ENCODE data around the gene PROZ. TPM values are rescaled to one million over a fixed set of nuclear protein-coding genes. Genes with fewer than 3 reads are reported as not detected.

Gene PROZ
- total RNA-seq, 5 donors from 2014 or later (not counting 1 experiment from before 2014, with no cell fraction given) = not detected

DNA sequence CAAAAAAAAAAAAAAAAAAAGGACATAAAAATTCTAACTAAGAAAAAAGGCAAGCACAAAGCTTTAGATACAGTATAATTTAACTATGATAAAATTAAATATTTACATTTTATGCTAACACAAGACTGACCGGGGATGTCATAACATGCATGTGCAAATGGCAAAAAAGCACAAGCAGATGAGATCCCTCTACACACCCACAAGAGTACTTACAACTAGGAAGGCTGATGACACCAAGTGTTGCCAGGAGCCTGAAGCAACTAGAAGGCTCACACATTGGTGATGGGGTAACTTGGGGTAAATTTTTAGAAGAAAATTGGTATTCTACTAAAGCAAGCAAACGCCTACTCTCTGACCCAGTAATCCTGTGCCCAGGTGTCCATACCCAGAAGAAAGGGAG, 43.4 kb downstream of the PROZ start:
- Mint-ChIP-seq H3K36me3 (peaks cover 44% of the 10 kb centered on the region), H3K27ac (no peak overlapping the region), H3K9me3 (no peaks in the 10 kb centered on the region), H3K27me3 (no peaks in the 10 kb centered on the region), H3K4me3 (no peak overlapping the region), H3K4me1 (peaks cover 47 to 52% (median 50%) of the 10 kb centered on the region in 3 donors)
- CTCF ChIA-PET = no interaction called here
- H3K27me3 ChIP-seq (replicated peaks in 1 of 2; ENCODE audit: control insufficient read depth in 2 of 2, extremely low read depth in 1 of 2, insufficient read depth in 2 of 2, low read length in 1 of 2) = no peaks in the 10 kb centered on the region
- no CpG with 5 or more reads among the region's 2 CpGs for WGBS (ENCODE audit: insufficient coverage)
- DNase-seq (no peak), ATAC-seq (replicated peaks in 1 of 4) (no peak)
- H3K4me1 ChIP-seq (ENCODE audit: control insufficient read depth in 1 of 2, extremely low read depth in 1 of 2, insufficient read depth in 2 of 2, low read length in 2 of 2) = peaks cover 14 to 26% of the 10 kb centered on the region in 2 experiments
- POLR2A ChIA-PET = no interaction called here
- H3K27ac ChIP-seq (ENCODE audit: low read length) = no peak overlapping the region
- H3K36me3 ChIP-seq (ENCODE audit: control insufficient read depth in 2 of 2, extremely low read depth in 1 of 2, insufficient read depth in 1 of 2, low read length in 1 of 2) = peaks cover 5 to 67% of the 10 kb centered on the region in 2 donors
- H3K4me3 ChIP-seq (ENCODE audit: control insufficient read depth in 1 of 2, extremely low read depth in 1 of 2, low read length in 1 of 2) = no peak overlapping the region
- H3K9me3 ChIP-seq = no peaks in the 10 kb centered on the region

DNA sequence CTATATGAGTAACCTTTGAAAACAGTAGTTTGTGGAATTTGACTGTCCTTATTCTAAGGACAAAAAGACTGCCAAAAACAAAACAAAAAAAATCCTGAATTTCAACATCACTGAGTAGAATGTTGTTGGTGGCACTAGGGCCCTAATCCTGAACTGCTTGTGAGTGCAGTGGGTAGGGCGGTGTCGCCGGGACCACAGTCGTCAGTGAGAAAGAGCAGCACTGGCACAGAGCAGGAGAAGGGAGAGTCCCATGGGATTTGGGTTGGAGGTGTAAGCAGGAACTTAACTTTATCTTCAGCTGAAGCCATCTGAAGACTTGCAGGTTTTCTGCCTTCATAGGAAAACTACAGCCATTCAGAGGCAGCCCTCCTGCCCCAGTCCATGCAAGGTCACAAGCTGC, 44.5 kb downstream of the PROZ start:
- no peaks in the 10 kb centered on the region for H3K9me3 ChIP-seq
- H3K4me1 ChIP-seq (ENCODE audit: control insufficient read depth in 1 of 2, extremely low read depth in 1 of 2, insufficient read depth in 2 of 2, low read length in 2 of 2) = peaks cover 21 to 32% of the 10 kb centered on the region in 2 experiments
- POLR2A ChIA-PET = no interaction called here
- no peak overlapping the region for H3K4me3 ChIP-seq (ENCODE audit: control insufficient read depth in 1 of 2, extremely low read depth in 1 of 2, low read length in 1 of 2)
- H3K36me3 ChIP-seq (ENCODE audit: control insufficient read depth in 2 of 2, extremely low read depth in 1 of 2, insufficient read depth in 1 of 2, low read length in 1 of 2) = peaks cover 5 to 58% of the 10 kb centered on the region in 2 donors
- 100% methylated on average over 4 of the region's 4 CpGs for WGBS (ENCODE audit: insufficient coverage)
- no peak overlapping the region for H3K27ac Mint-ChIP-seq
- peaks cover 58 to 63% (median 61%) of the 10 kb centered on the region in 3 donors for H3K4me1 Mint-ChIP-seq
- H3K27ac ChIP-seq (ENCODE audit: low read length) = no peak overlapping the region
- no peaks in the 10 kb centered on the region for H3K9me3 Mint-ChIP-seq
- H3K27me3 ChIP-seq (replicated peaks in 1 of 2; ENCODE audit: control insufficient read depth in 2 of 2, extremely low read depth in 1 of 2, insufficient read depth in 2 of 2, low read length in 1 of 2) = no peaks in the 10 kb centered on the region
- CTCF ChIA-PET = no interaction called here
- no peaks in the 10 kb centered on the region for H3K27me3 Mint-ChIP-seq
- H3K36me3 Mint-ChIP-seq = peaks cover 34% of the 10 kb centered on the region
- H3K4me3 Mint-ChIP-seq = no peak overlapping the region
- ATAC-seq (replicated peaks in 1 of 4) (no peak), DNase-seq (no peak)

DNA sequence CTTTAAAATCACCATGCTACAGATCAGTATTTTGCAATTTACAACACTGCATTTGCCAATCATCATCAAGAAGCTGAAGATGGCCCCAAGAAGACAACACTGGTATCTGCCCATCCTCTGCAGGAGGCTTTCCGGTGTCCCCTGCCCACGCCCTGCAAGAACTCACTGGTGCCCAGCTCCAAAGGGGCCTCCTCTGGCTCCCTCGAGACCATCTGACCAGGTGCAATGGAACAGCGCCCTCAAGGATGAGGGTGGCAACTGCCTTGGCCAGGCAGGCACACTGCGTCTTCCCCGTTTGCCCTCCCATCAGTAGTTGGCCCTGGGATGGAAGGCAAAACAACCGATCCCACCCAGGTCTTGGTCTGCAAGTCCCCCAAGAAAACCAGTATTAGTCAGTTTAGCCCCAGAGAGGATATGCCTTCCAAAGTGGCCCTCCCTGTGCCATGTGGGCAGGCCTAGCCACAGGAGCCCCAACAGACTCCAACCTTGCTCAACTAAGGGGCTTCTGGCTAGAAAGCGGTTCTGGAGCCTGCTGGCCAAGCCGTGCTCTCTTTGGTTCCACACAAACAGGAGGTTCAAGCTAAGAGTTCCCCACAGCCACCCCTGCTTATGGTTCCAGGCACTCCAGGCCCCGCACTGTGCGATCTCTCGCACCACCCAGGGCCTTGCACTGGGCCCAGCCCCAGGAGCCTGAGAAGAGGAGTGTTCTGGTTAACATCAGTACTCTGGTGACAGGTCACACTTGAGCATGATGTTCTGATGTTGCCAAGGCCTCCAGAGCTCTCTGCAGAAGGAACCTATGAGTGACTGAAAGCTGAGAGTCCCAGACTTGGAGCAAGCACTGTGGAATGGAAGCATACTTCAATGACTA, 45.3 kb downstream of the PROZ start:
- Mint-ChIP-seq H3K36me3 (peaks cover 29% of the 10 kb centered on the region), H3K9me3 (no peaks in the 10 kb centered on the region), H3K4me3 (no peak overlapping the region), H3K4me1 (peaks cover 59 to 63% (median 62%) of the 10 kb centered on the region in 3 donors), H3K27me3 (no peaks in the 10 kb centered on the region), H3K27ac (no peak overlapping the region)
- H3K27me3 ChIP-seq (replicated peaks in 1 of 2; ENCODE audit: control insufficient read depth in 2 of 2, extremely low read depth in 1 of 2, insufficient read depth in 2 of 2, low read length in 1 of 2) = no peaks in the 10 kb centered on the region
- DNase-seq (no peak), ATAC-seq (replicated peaks in 1 of 4) (no peak)
- ChIA-PET POLR2A (interaction anchor here in 1 of 2 donors (0.6 kb wide), 1 partner anchor 183 kb away, joined by 3 read pairs; no protein-coding TSS in a partner anchor), CTCF (no interaction called here)
- peaks cover 21 to 34% of the 10 kb centered on the region in 2 experiments for H3K4me1 ChIP-seq (ENCODE audit: control insufficient read depth in 1 of 2, extremely low read depth in 1 of 2, insufficient read depth in 2 of 2, low read length in 2 of 2)
- no peak overlapping the region for H3K4me3 ChIP-seq (ENCODE audit: control insufficient read depth in 1 of 2, extremely low read depth in 1 of 2, low read length in 1 of 2)
- no peak overlapping the region for H3K27ac ChIP-seq (ENCODE audit: low read length)
- H3K36me3 ChIP-seq (ENCODE audit: control insufficient read depth in 2 of 2, extremely low read depth in 1 of 2, insufficient read depth in 1 of 2, low read length in 1 of 2) = peaks cover 5 to 50% of the 10 kb centered on the region in 2 donors
- WGBS (ENCODE audit: insufficient coverage) = 96% methylated on average over 12 of the region's 12 CpGs
- no peaks in the 10 kb centered on the region for H3K9me3 ChIP-seq

DNA sequence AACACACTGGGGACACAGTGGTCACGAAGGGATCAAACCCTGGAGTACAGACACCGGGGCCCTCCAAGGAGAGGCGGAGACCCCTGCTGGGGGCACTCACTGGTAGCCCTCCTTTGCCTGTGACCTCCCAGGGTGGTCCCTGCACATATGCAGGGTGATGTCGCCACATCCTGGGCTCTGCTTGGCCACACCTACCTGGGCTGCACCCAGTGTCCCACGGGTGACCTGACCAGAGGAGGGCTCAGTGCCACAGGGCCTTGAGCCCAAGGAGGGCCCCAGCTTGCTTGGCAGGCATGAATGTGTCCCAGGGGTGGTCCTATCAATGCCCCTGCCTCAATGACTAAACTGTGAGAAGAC, 45.9 kb downstream of the PROZ start:
- ATAC-seq (replicated peaks in 1 of 4) = no peak
- no peak overlapping the region for H3K4me3 ChIP-seq (ENCODE audit: control insufficient read depth in 1 of 2, extremely low read depth in 1 of 2, low read length in 1 of 2)
- DNase-seq = no peak
- 93% methylated on average over 5 of the region's 5 CpGs for WGBS (ENCODE audit: insufficient coverage)
- peaks cover 26% of the 10 kb centered on the region for H3K36me3 Mint-ChIP-seq
- ChIA-PET CTCF (no interaction called here), POLR2A (no interaction called here)
- peaks cover 59 to 63% (median 62%) of the 10 kb centered on the region in 3 donors for H3K4me1 Mint-ChIP-seq
- no peaks in the 10 kb centered on the region for H3K27me3 ChIP-seq (replicated peaks in 1 of 2; ENCODE audit: control insufficient read depth in 2 of 2, extremely low read depth in 1 of 2, insufficient read depth in 2 of 2, low read length in 1 of 2)
- no peak overlapping the region for H3K27ac Mint-ChIP-seq
- peaks cover 5 to 44% of the 10 kb centered on the region in 2 donors for H3K36me3 ChIP-seq (ENCODE audit: control insufficient read depth in 2 of 2, extremely low read depth in 1 of 2, insufficient read depth in 1 of 2, low read length in 1 of 2)
- H3K9me3 Mint-ChIP-seq = no peaks in the 10 kb centered on the region
- peaks cover 21 to 34% of the 10 kb centered on the region in 2 experiments for H3K4me1 ChIP-seq (ENCODE audit: control insufficient read depth in 1 of 2, extremely low read depth in 1 of 2, insufficient read depth in 2 of 2, low read length in 2 of 2)
- H3K27me3 Mint-ChIP-seq = no peaks in the 10 kb centered on the region
- H3K27ac ChIP-seq (ENCODE audit: low read length) = no peak overlapping the region
- H3K9me3 ChIP-seq = no peaks in the 10 kb centered on the region
- H3K4me3 Mint-ChIP-seq = no peak overlapping the region

DNA sequence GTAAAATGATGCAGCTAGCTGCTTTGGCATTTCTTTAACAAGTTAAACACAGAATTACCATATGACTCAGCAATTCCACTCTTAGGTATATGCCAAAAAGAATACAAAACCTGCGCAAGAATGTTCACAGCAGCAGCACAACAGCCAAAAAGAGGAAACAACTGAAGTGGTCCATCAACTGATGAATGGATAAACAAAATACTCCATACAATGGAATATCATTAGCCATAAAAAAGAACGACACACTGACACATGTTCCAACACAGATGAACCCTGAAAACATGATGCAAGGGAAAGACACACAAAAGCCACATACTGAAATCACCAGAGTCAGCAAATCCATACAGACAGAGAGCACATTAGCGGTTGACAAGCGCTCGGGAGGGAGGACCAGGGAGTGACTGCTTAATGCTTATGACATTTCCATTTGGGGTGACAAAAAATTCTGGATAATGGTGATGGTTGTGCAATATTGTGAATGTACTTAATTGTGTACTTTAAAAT, 47.0 kb downstream of the PROZ start:
- Histone ChIP-seq H3K27me3 (replicated peaks in 1 of 2; ENCODE audit: control insufficient read depth in 2 of 2, extremely low read depth in 1 of 2, insufficient read depth in 2 of 2, low read length in 1 of 2) (no peaks in the 10 kb centered on the region), H3K4me1 (ENCODE audit: control insufficient read depth in 1 of 2, extremely low read depth in 1 of 2, insufficient read depth in 2 of 2, low read length in 2 of 2) (peaks cover 25 to 37% of the 10 kb centered on the region in 2 experiments), H3K36me3 (ENCODE audit: control insufficient read depth in 2 of 2, extremely low read depth in 1 of 2, insufficient read depth in 1 of 2, low read length in 1 of 2) (peaks cover 0 to 33% of the 10 kb centered on the region in 2 donors), H3K9me3 (no peaks in the 10 kb centered on the region), H3K4me3 (ENCODE audit: control insufficient read depth in 1 of 2, extremely low read depth in 1 of 2, low read length in 1 of 2) (no peak overlapping the region), H3K27ac (ENCODE audit: low read length) (no peak overlapping the region)
- H3K4me1 Mint-ChIP-seq = peaks cover 64 to 66% (median 65%) of the 10 kb centered on the region in 3 donors
- DNase-seq = no peak
- H3K36me3 Mint-ChIP-seq = peaks cover 16% of the 10 kb centered on the region
- CTCF ChIA-PET = no interaction called here
- peak overlapping the region in 2 of 3 donors; percentile 1 to 86 for H3K4me3 Mint-ChIP-seq
- no peaks in the 10 kb centered on the region for H3K9me3 Mint-ChIP-seq
- no peaks in the 10 kb centered on the region for H3K27me3 Mint-ChIP-seq
- POLR2A ChIA-PET = no interaction called here
- H3K27ac Mint-ChIP-seq = no peak overlapping the region
- ATAC-seq (replicated peaks in 1 of 4) = no peak
- 58% methylated on average over 2 of the region's 5 CpGs for WGBS (ENCODE audit: insufficient coverage)

DNA sequence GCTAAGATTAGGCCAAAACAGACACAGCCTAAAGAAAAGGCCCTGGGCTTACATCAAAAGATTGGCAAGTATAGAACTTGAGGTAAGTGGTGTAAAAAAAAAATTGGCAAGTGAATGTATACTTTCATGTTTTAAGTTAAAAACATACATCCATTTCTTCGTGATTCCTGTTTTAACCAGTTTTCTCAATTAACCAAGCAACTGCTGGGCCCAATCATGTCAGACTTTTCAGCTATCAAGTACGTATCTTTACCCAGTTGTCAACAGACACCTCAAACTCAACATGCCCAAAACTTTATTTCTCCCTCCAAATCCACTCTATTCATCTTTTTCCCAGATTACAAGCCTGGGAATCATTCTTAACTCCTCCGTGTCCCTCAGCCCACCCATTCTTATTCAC, 49.0 kb downstream of the PROZ start:
- Mint-ChIP-seq H3K4me1 (peaks cover 69 to 75% (median 75%) of the 10 kb centered on the region in 3 donors), H3K27ac (peak overlapping the region; percentile 77 to 86), H3K27me3 (no peaks in the 10 kb centered on the region), H3K9me3 (no peaks in the 10 kb centered on the region), H3K36me3 (peaks cover 22% of the 10 kb centered on the region), H3K4me3 (peak overlapping the region; percentile 86 to 92 (median 87))
- peaks cover 0 to 44% of the 10 kb centered on the region in 2 donors for H3K36me3 ChIP-seq (ENCODE audit: control insufficient read depth in 2 of 2, extremely low read depth in 1 of 2, insufficient read depth in 1 of 2, low read length in 1 of 2)
- H3K4me3 ChIP-seq (ENCODE audit: control insufficient read depth in 1 of 2, extremely low read depth in 1 of 2, low read length in 1 of 2) = peak overlapping the region in 1 of 2 donors; percentile 84
- no peak for DNase-seq
- no peaks in the 10 kb centered on the region for H3K9me3 ChIP-seq
- CTCF ChIA-PET = interaction anchor here in 1 of 2 donors (0.6 kb wide), 1 partner anchor 85 kb away, joined by 3 read pairs; no protein-coding TSS in a partner anchor
- H3K27me3 ChIP-seq (replicated peaks in 1 of 2; ENCODE audit: control insufficient read depth in 2 of 2, extremely low read depth in 1 of 2, insufficient read depth in 2 of 2, low read length in 1 of 2) = no peaks in the 10 kb centered on the region
- WGBS (ENCODE audit: insufficient coverage) = 51% methylated on average over 3 of the region's 3 CpGs
- no peak for ATAC-seq (replicated peaks in 1 of 4)
- peak overlapping the region; percentile 54 for H3K27ac ChIP-seq (ENCODE audit: low read length)
- H3K4me1 ChIP-seq (ENCODE audit: control insufficient read depth in 1 of 2, extremely low read depth in 1 of 2, insufficient read depth in 2 of 2, low read length in 2 of 2) = peaks cover 30 to 51% of the 10 kb centered on the region in 2 experiments
- POLR2A ChIA-PET = interaction anchor here in 1 of 2 donors (0.6 kb wide), 1 partner anchor 17 kb away, joined by 4 read pairs; no protein-coding TSS in a partner anchor
